HepG2 (cell line): ENCODE results near the gene NEDD4L. TPM values are rescaled to one million over a fixed set of nuclear protein-coding genes. Genes with fewer than 3 reads are reported as not detected.

Source experiments
- ATAC-seq: fragments of 200-7000 bp; cut with Tn5 transposase; 3 replicates; pipeline ENCODE4 v1.9.1; 2020; ENCODE audit warnings: mild to moderate bottlenecking, moderate library complexity
- BruUV-seq: library from RNA; stranded (reverse); fragments of 400-500 nt; replicated peaks from 2 replicates; lab custom pipeline; 2021; lab: Mats Ljungman, UMichigan
- CTCF ChIA-PET: fragments of 300-600 bp; formaldehyde crosslinking; extraction: SDS; loops from one replicate; lab custom pipeline; 2021; ENCODE audit warnings: low total read pairs, inconsistent platforms, low intra/inter-chr PET ratio; lab: Yijun Ruan, JAX
- POLR2A ChIA-PET: fragments of 350-600 bp; sonication (Branson Sonifier 250); formaldehyde crosslinking; loops from one replicate; lab custom pipeline; 2020; ENCODE audit warnings: antibody characterized with exemption, inconsistent platforms; lab: Yijun Ruan, JAX
- DNase-seq: peaks from one replicate; pipeline ENCODE4 v3.0.0-alpha.2; 2015; ENCODE audit warnings: low spot score
- FAIRE-seq: peaks from 3 replicates; lab custom pipeline; 2011; peaks lifted over from hg19 to GRCh38; lab: Jason Lieb, UNC
- H2AFZ ChIP-seq: one replicate; pipeline ENCODE4 v1.6.1; 2011; ENCODE audit warnings: low read length, inconsistent platforms
- H3K27ac ChIP-seq: fragments of 300-600 bp; 3 replicates; pipeline ENCODE4 v1.8.0; 2011; ENCODE audit warnings: mixed run types, mild to moderate bottlenecking, mixed read lengths, low read length, inconsistent platforms; ENCODE audit not compliant: insufficient read depth; ENCODE audit errors: extremely low read length
- H3K27me3 ChIP-seq, 2 experiments: fragments of 200-600 bp in 1 of 2; 2 replicates in 1 of 2; 3 replicates in 1 of 2; pipeline versions ENCODE4 v1.6.0 to v1.8.0; 2011; ENCODE audit warnings: low read length in 2 of 2, mild to moderate bottlenecking in 2 of 2, moderate library complexity in 2 of 2, inconsistent platforms in 1 of 2; ENCODE audit not compliant: insufficient read depth in 2 of 2, control insufficient read depth in 1 of 2
- H3K36me3 ChIP-seq, 2 experiments: fragments of 200-600 bp in 1 of 2; replicated peaks in 1 of 2; 2 replicates in 1 of 2; 3 replicates in 1 of 2; pipeline versions ENCODE4 v1.5.1 to v1.8.0; 2011; ENCODE audit warnings: low read length in 2 of 2, inconsistent platforms in 1 of 2; ENCODE audit not compliant: insufficient read depth in 2 of 2, control insufficient read depth in 1 of 2
- H3K4me1 ChIP-seq: 2 replicates; pipeline ENCODE4 v1.5.1; 2012; ENCODE audit warnings: low read length, inconsistent platforms; ENCODE audit not compliant: insufficient read depth
- H3K4me2 ChIP-seq: 2 replicates; pipeline ENCODE4 v1.6.0; 2011; ENCODE audit warnings: low read depth, low read length, inconsistent platforms
- H3K4me3 ChIP-seq, 3 experiments: fragments of 200-600 bp in 1 of 3; sonication (generic), shearing (Covaris generic) in 1 of 3; replicated peaks in 1 of 3; 2 replicates each; pipeline ENCODE4 v1.5.1; 2011 to 2016; ENCODE audit warnings: low read length in 3 of 3, inconsistent platforms in 2 of 3, low read depth in 2 of 3, mild to moderate bottlenecking in 2 of 3, control low read depth in 1 of 3, mixed read lengths in 1 of 3; ENCODE audit not compliant: insufficient read depth in 1 of 3
- H3K79me2 ChIP-seq: one replicate; pipeline ENCODE4 v1.6.1; 2011; ENCODE audit warnings: low read length, inconsistent platforms; ENCODE audit not compliant: insufficient read depth
- H3K9ac ChIP-seq: 2 replicates; pipeline ENCODE4 v1.6.0; 2011; ENCODE audit warnings: mild to moderate bottlenecking, low read depth, low read length, inconsistent platforms; ENCODE audit not compliant: insufficient read depth
- H3K9me3 ChIP-seq: 2 replicates; pipeline ENCODE4 v1.5.1; 2012; ENCODE audit warnings: mild to moderate bottlenecking, low read length
- H4K20me1 ChIP-seq: 2 replicates; pipeline ENCODE4 v1.6.0; 2011; ENCODE audit warnings: inconsistent platforms, mild to moderate bottlenecking, low read length, moderate library complexity; ENCODE audit not compliant: insufficient read depth
- CC2D1A ChIP-seq: sonication (generic); formaldehyde crosslinking; IDR thresholded peaks from 2 replicates; pipeline ENCODE4 v1.8.1; 2023; ENCODE audit warnings: mild to moderate bottlenecking, missing genetic modification reagents
- LCORL ChIP-seq, 2 experiments: fragments of 450-650 bp in 1 of 2; sonication (generic) in 1 of 2; formaldehyde crosslinking in 1 of 2; IDR thresholded peaks; 2 replicates each; pipeline versions ENCODE4 v1.5.0 to v1.6.1; 2017 to 2020; ENCODE audit warnings: antibody characterized with exemption in 1 of 2, missing genetic modification reagents in 1 of 2
- NRL ChIP-seq: sonication (generic); formaldehyde crosslinking; IDR thresholded peaks from 2 replicates; pipeline ENCODE4 v1.5.0; 2020; ENCODE audit warnings: missing genetic modification reagents, mild to moderate bottlenecking, moderate library complexity, borderline replicate concordance
- PHB2 ChIP-seq: fragments of 450-650 bp; IDR thresholded peaks from 2 replicates; pipeline ENCODE4 v1.6.1; 2018; ENCODE audit not compliant: partially characterized antibody
- PHF5A ChIP-seq: IDR thresholded peaks from one replicate; pipeline ENCODE4 v1.6.1; 2018; ENCODE audit warnings: low read depth, missing genetic modification reagents; ENCODE audit not compliant: unreplicated experiment
- SNAPC2 ChIP-seq: sonication (generic); formaldehyde crosslinking; IDR thresholded peaks from 2 replicates; pipeline ENCODE4 v1.8.1; 2022; ENCODE audit warnings: mild to moderate bottlenecking, missing genetic modification reagents
- ZFY ChIP-seq: sonication (generic); formaldehyde crosslinking; IDR thresholded peaks from 2 replicates; pipeline ENCODE4 v1.4.0; 2020; ENCODE audit warnings: missing genetic modification reagents
- ZMYM4 ChIP-seq: sonication (generic); formaldehyde crosslinking; IDR thresholded peaks from 2 replicates; pipeline ENCODE4 v1.8.1; 2023; ENCODE audit warnings: mild to moderate bottlenecking, missing genetic modification reagents
- ZNF703 ChIP-seq: sonication (generic); formaldehyde crosslinking; IDR thresholded peaks from 2 replicates; pipeline ENCODE4 v1.5.1; 2020; ENCODE audit warnings: missing genetic modification reagents, mild to moderate bottlenecking, moderate library complexity, borderline replicate concordance
- WGBS: methylation state at CpG from one replicate; pipeline ENCODE4 v1.1.6; 2017; ENCODE audit warnings: low lambda C conversion rate; 5-methylcytosine and 5-hydroxymethylcytosine counted together
- in situ Hi-C: cut with HindIII; loops from 2 replicates; pipeline ENCODE4 v1.10.0; 2017; ENCODE audit warnings: low pct_unique_long_range_greater_than_20kb; ENCODE audit not compliant: extremely low pct_ligation_motif_present
- intact Hi-C: fragments of 100-400 bp; cut with micrococcal nuclease; formaldehyde crosslinking; loops from one replicate; pipeline ENCODE4 v1.10.0; 2022; ENCODE audit not compliant: unreplicated experiment
- polyA plus RNA-seq, 8 experiments: library from polyadenylated mRNA; depleted of rRNA in 3 of 8; stranded (reverse) in 7 of 8; unstranded in 1 of 8; fragments of >200 nt; fragmentation: Illumina TruSeq in 4 of 8; extraction: Trizol in 4 of 8; gene quantifications; 2 replicates each; pipeline versions ENCODE4 v1.2.1 to v1.2.3, GENCODE V29; 2011 to 2016; ENCODE audit warnings: low read depth in 4 of 8, missing spikeins in 1 of 8, mixed read lengths in 1 of 8; ENCODE audit not compliant: insufficient read depth in 1 of 8
- total RNA-seq, 5 experiments: library from RNA; depleted of rRNA; stranded (reverse); fragments of >200 nt; fragmentation: Illumina TruSeq; extraction: Trizol; gene quantifications; 2 replicates each; pipeline ENCODE4 v1.2.3, GENCODE V29; 2016; ENCODE audit warnings: low read depth in 1 of 5
- TF ChIP-seq, protein P1 (sequence below): sonication (generic); formaldehyde crosslinking; IDR thresholded peaks from 2 replicates; pipeline ENCODE4 v1.5.0; 2020; ENCODE audit warnings: mild to moderate bottlenecking, missing genetic modification reagents, borderline replicate concordance
- TF ChIP-seq, protein P2 (sequence below): sonication (generic); formaldehyde crosslinking; IDR thresholded peaks from 2 replicates; pipeline ENCODE4 v1.5.0; 2020; ENCODE audit warnings: mild to moderate bottlenecking, missing genetic modification reagents, moderate library complexity
- TF ChIP-seq, protein P3 (sequence below): IDR thresholded peaks from 2 replicates; pipeline ENCODE4 v1.6.1; 2018; ENCODE audit warnings: missing genetic modification reagents
- TF ChIP-seq, protein P4 (sequence below): sonication (generic); formaldehyde crosslinking; IDR thresholded peaks from 2 replicates; pipeline ENCODE4 v1.4.0; 2020; ENCODE audit warnings: missing genetic modification reagents, mild to moderate bottlenecking, borderline replicate concordance
- TF ChIP-seq, protein P5 (sequence below): sonication (generic); formaldehyde crosslinking; IDR thresholded peaks from 2 replicates; pipeline ENCODE4 v1.5.0; 2020; ENCODE audit warnings: missing genetic modification reagents

NEDD4L gene
- total and polyA plus RNA-seq, 2 of the 13 experiments (the other 11 are each of a cell fraction or from before 2014, with no cell fraction given) = 168 to 390 TPM

DNA sequence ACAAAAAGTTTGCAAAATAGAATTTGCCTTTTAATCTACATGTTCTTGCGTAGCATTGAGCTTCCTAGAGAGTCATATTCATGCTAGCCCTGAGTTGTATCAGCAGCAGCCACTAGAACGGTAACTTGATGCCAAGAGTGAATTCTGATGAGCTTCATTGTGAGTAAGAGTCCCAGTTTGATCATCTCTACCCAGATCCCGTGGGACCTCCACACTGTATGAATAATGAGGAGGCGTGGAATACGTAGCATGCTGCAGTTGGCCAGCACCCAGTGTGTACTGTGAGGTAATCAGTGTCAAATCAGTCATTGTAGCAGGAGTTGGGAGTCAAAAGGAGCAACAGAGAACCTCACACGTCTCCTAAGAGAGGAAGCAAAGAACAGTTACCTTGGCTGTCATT is 197.9 kb downstream of the NEDD4L start:
- FAIRE-seq (no peak), DNase-seq (no peak), ATAC-seq (no peak)
- POLR2A ChIA-PET = interaction anchor here (1.3 kb wide), 1 partner anchor 21 kb away, joined by 3 read pairs; no protein-coding TSS in a partner anchor
- Histone ChIP-seq H3K4me2 (no peak overlapping the region), H3K27me3 (no peaks in the 10 kb centered on the region), H3K36me3 (peaks cover 0 to 28% of the 10 kb centered on the region in 2 experiments; a peak in 2 of 5 replicates), H2AFZ (no peak overlapping the region), H3K4me3 (no peak overlapping the region), H4K20me1 (peaks cover 28% of the 10 kb centered on the region; the same call in 1 of the 2 replicates), H3K9me3 (no peaks in the 10 kb centered on the region), H3K9ac (no peak overlapping the region), H3K79me2 (peaks cover 70% of the 10 kb centered on the region), H3K4me1 (no peaks in the 10 kb centered on the region), H3K27ac (no peak overlapping the region)
- intact Hi-C loops (no loop called here), in situ Hi-C loops (no loop called here)
- 95% methylated on average over 4 of the region's 6 CpGs for WGBS
- CTCF ChIA-PET = no interaction called here
- BruUV-seq = no TSS peak
- TF ChIP-seq LCORL (IDR thresholded peaks at IDR 0.05) (no peak), LCORL (CRISPR knock-in tag; IDR thresholded peaks at IDR 0.05) (no peak), ZMYM4 (CRISPR knock-in tag) (no peak), ZFY (CRISPR knock-in tag) (no peak), SNAPC2 (CRISPR knock-in tag) (no peak), PHF5A (CRISPR knock-in tag) (no peak), PHB2 (no peak), CC2D1A (CRISPR knock-in tag) (no peak), NRL (CRISPR knock-in tag) (no peak), ZNF703 (CRISPR knock-in tag) (no peak)
- TF ChIP-seq, protein P1, sequence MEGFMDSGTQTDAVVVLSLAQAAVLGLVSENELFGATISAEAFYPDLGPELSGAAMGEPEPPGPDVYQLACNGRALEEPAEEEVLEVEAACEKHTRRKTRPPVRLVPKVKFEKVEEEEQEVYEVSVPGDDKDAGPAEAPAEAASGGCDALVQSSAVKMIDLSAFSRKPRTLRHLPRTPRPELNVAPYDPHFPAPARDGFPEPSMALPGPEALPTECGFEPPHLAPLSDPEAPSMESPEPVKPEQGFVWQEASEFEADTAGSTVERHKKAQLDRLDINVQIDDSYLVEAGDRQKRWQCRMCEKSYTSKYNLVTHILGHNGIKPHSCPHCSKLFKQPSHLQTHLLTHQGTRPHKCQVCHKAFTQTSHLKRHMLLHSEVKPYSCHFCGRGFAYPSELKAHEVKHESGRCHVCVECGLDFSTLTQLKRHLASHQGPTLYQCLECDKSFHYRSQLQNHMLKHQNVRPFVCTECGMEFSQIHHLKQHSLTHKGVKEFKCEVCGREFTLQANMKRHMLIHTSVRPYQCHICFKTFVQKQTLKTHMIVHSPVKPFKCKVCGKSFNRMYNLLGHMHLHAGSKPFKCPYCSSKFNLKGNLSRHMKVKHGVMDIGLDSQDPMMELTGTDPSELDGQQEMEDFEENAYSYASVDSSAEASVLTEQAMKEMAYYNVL (CRISPR knock-in tag) = no peak
- TF ChIP-seq, protein P2, sequence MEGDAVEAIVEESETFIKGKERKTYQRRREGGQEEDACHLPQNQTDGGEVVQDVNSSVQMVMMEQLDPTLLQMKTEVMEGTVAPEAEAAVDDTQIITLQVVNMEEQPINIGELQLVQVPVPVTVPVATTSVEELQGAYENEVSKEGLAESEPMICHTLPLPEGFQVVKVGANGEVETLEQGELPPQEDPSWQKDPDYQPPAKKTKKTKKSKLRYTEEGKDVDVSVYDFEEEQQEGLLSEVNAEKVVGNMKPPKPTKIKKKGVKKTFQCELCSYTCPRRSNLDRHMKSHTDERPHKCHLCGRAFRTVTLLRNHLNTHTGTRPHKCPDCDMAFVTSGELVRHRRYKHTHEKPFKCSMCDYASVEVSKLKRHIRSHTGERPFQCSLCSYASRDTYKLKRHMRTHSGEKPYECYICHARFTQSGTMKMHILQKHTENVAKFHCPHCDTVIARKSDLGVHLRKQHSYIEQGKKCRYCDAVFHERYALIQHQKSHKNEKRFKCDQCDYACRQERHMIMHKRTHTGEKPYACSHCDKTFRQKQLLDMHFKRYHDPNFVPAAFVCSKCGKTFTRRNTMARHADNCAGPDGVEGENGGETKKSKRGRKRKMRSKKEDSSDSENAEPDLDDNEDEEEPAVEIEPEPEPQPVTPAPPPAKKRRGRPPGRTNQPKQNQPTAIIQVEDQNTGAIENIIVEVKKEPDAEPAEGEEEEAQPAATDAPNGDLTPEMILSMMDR (CRISPR knock-in tag) = no peak
- TF ChIP-seq, protein P3, sequence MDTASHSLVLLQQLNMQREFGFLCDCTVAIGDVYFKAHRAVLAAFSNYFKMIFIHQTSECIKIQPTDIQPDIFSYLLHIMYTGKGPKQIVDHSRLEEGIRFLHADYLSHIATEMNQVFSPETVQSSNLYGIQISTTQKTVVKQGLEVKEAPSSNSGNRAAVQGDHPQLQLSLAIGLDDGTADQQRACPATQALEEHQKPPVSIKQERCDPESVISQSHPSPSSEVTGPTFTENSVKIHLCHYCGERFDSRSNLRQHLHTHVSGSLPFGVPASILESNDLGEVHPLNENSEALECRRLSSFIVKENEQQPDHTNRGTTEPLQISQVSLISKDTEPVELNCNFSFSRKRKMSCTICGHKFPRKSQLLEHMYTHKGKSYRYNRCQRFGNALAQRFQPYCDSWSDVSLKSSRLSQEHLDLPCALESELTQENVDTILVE (CRISPR knock-in tag) = no peak
- TF ChIP-seq, protein P4, sequence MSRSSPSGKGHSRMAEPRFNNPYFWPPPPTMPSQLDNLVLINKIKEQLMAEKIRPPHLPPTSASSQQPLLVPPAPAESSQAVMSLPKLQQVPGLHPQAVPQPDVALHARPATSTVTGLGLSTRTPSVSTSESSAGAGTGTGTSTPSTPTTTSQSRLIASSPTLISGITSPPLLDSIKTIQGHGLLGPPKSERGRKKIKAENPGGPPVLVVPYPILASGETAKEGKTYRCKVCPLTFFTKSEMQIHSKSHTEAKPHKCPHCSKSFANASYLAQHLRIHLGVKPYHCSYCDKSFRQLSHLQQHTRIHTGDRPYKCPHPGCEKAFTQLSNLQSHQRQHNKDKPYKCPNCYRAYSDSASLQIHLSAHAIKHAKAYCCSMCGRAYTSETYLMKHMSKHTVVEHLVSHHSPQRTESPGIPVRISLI = no peak
- TF ChIP-seq, protein P5, sequence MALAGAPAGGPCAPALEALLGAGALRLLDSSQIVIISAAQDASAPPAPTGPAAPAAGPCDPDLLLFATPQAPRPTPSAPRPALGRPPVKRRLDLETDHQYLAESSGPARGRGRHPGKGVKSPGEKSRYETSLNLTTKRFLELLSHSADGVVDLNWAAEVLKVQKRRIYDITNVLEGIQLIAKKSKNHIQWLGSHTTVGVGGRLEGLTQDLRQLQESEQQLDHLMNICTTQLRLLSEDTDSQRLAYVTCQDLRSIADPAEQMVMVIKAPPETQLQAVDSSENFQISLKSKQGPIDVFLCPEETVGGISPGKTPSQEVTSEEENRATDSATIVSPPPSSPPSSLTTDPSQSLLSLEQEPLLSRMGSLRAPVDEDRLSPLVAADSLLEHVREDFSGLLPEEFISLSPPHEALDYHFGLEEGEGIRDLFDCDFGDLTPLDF (CRISPR knock-in tag) = no peak
